GM19372 (cell line): ENCODE data around the gene DMXL2.
A peak's percentile ranks its signal among the peaks of the same experiment; 100 is the strongest.
"Not testable (repeated sequence)": the region's sequence is repeated elsewhere in the genome, so short reads cannot be mapped to it uniquely, and the experiment has no call there.

Experiments used
- ATAC-seq: cut with Tn5 transposase; IDR thresholded peaks from one replicate; pipeline ENCODE4 v1.9.1; 2021; ENCODE audit warnings: mild to moderate bottlenecking, low read depth, moderate library complexity; ENCODE audit not compliant: unreplicated experiment

The DMXL2 gene, protein sequence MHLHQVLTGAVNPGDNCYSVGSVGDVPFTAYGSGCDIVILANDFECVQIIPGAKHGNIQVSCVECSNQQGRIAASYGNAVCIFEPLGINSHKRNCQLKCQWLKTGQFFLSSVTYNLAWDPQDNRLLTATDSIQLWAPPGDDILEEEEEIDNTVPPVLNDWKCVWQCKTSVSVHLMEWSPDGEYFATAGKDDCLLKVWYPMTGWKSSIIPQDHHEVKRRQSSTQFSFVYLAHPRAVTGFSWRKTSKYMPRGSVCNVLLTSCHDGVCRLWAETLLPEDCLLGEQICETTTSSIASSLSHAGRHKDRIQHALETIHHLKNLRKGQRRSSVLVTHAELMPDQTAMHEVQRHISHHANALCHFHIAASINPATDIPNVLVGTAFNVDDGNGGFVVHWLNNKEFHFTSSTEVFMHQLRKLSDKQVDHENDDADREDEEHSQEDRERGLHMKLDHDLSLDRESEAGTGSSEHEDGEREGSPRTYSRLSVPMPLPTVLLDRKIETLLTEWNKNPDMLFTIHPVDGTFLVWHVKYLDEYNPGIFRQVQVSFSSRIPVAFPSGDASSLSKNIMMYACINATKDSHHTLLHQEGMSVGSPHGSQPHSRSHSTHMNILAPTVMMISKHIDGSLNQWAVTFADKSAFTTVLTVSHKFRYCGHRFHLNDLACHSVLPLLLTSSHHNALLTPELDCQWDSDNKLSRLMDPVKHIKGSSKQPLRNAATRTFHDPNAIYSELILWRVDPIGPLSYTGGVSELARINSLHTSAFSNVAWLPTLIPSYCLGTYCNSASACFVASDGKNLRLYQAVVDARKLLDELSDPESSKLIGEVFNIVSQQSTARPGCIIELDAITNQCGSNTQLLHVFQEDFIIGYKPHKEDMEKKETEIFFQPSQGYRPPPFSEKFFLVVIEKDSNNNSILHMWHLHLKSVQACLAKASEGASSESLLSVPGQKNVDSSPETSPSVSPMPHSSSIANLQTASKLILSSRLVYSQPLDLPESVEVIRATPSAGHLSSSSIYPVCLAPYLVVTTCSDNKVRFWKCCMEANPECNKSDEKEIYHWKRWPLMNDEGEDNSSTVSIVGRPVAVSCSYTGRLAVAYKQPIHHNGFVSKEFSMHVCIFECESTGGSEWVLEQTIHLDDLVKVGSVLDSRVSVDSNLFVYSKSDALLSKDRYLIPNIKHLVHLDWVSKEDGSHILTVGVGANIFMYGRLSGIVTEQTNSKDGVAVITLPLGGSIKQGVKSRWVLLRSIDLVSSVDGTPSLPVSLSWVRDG (N-terminal part only)

GRCh38 chr15:51622604-51623370 is at the start of gene DMXL2:
TSS of gene DMXL2 (minus strand) at chr15:51622771. CDS start at chr15:51622545, 226 bp downstream.
- peak; percentile 45 for ATAC-seq

DNA sequence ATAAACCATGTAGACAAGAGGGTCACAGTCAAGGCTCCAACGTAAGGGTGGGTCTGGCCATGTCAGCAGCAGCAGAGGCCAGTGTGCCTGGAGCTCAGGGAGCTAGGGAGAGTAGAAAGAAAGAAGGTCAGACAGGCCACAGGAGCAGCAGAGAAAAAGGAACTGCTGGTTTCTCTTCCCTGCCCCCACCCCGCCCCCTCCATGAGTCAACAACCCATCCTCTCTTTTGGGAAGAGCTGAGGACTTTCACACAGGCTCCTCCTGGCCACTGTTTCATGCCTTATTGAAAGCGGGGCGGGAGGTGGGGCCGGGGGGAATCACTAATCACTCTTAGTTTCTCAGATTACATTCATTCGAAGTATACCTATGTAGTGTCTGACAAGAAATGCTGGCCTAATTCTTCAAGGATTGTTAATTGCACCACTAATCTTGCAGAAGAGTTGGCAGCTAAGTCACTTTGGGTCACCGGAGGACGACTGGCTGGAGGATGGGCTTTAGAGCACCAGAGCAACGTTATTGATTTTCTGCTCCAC is 49.6 kb upstream of the DMXL2 start:
- ATAC-seq, result no peak

DNA sequence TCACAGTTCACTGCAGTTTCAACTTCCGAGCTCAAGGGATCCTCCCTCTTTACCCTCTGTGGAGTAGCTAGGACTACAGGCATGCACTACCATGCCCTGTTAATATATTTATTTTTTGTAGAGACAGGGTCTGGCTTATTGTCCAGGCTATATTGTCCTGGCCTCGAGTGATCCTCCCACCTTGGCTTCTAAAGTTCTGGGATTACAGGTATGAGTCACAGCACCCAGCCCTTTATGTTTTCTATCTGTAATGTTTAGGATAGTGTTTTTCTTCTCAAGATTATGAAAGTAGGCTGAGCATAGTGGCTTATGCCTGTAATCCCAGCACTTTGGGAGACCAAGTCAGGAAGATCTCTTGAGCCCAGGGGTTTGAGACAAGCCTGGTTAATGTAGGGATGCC is 46.8 kb upstream of the DMXL2 start:
- ATAC-seq, result no peak

DNA sequence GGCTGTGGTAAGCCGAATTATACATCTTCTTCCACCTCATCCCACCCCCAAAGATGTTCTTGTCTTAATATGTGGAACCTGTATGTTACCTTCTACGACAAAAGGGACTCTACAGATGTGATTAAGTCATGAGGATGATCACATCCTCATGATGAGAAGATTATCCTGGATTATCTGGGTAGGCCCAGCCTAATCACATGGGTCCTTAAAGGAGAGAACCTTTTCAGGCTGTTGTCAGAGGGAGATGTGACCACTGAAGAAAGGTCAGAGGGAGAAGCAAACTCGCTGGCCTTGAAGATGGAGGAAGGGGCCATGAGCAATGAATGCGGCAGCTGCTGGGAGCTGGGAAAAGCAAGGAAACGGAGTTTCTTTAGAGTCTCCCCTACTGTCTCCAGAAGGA is 45.9 kb upstream of the DMXL2 start:
- ATAC-seq, result no peak

DNA sequence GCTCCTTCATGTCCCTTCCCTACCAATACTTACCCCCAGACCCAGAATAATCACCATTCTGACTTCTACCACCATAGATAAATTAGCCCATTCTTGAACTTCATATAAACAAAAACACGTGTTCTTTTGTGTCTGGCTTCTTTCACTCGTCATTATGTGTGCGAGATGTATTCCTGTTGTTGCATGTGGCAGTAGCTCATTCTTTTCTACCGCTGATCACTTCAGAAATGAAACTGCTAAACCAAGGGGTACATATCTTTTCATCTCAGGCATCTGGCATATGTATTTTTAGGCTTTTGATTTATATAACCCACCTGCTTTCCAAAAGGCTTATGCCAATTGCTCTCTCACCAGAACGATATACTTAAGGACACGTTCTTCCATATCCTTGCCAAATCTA is 44.9 kb upstream of the DMXL2 start:
- ATAC-seq, result no peak

- no peak for ATAC-seq
These were observed 38.5 kb upstream of the DMXL2 start for GRCh38 chr15:51661072-51661471.

- no peak for ATAC-seq
These were observed 36.1 kb upstream of the DMXL2 start for GRCh38 chr15:51658664-51659063.

DNA sequence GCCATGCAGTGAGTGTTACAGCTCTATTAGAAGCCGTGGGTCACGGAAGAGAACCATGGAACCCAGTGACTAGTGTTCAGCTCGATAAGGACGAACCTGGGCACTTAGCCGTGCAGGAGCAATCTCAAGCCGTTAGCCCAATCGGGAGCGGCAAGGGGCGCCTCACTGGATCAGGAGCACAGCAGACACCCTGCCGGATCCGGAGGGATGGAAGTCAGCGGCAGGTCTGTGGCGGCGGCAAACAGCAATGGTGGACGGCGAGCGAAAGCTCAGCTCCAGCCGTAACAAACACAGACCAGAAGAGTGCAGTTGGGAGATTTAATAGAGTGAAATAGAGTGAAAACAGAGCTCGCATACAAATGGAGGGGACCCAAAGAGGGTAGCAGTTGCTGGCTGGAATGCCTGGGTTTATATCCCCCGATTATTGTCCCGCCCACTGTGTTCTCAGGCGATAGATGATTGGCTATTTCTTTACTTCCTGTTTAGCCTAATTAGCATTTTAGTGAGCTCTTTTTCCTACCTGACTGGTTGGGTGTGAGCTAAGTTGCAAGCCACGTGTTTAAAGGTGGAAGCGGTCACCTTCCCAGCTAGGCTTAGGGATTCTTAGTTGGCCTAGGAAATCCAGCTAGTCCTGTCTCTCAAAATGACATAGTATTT is 33.0 kb upstream of the DMXL2 start:
- ATAC-seq, result not testable (repeated sequence)

GRCh38 chr15:51652084-51652668 is 29.6 kb upstream of the DMXL2 start:
- ATAC-seq, result no peak

DNA sequence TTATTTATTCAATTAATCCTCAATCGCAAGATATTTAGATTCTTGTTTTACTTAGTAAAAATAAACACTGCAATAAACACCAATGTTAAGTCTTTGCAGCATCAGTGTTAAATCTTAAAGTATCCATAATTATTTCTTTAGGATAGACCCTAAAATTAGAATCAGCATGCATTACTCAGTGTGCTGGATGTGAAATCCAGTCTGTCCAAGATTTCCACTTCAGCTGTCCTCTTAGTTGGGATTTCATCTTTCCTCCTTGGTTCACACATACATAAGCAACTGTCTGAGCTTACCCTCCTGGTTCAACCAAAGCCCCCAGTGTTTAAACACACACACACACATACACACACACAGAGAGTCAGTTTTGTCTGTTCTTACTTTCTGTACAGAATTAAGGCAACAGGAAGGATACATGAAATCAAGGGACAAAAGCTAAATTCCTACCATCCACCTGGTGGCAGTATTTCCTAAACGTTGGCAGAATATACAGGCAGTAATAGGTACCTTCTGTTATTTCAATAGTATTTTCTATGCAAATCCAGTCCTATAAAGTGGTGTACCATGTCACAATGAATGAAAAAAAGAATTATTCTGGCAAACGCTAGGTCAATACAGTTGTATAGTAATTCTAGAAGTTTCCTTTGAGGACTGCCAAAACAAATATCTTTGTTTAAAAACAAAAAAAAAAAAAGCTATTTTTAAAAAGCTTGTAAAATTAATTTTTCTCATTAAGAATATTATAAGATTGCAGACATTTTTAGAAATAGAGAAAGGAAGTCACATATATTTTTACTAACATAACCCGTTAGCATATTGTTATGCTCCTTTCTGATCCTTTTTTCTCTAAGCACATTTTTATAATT is 27.3 kb upstream of the DMXL2 start:
- no peak for ATAC-seq

- ATAC-seq, result not testable (repeated sequence)
These were observed 26.1 kb upstream of the DMXL2 start for GRCh38 chr15:51648643-51649042.

DNA sequence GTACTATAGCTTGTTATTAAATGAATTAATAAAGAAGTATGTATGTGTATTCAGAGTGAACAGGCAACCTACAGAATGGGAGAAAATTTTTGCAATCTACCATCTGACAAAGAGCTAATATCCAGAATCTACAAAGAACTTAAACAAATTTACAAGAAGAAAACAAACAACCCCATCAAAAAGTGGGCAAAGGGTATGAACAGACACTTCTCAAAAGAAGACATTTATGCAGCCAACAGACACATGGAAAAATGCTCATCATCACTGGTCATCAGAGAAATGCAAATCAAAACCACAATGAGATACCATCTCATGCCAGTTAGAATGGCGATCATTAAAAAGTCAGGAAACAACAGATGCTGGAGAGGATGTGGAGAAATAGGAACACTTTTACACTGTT is 25.5 kb upstream of the DMXL2 start:
- not testable (repeated sequence) for ATAC-seq

DNA sequence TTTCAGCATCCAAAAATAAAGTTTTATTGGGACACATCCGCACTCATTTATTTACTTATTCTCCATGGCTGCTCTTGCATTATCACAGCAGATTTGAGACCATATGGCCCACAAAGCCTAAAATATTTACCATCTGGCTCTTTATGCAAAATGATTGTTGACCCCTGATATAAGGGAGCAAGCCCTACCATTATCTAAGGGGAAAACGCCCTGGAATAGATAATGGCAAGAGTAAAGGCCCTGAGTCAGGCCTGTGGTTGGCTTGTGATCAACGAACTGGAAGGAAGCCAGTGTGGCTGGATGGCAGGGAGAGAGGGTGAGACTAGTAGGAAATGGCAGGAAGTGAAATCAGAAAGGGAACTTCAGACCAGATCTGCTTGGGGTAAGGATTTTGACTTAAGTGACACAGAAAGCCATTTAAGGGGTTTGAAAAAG is 24.6 kb upstream of the DMXL2 start:
- ATAC-seq, result no peak

GRCh38 chr15:51642696-51643095 is 20.1 kb upstream of the DMXL2 start:
- no peak for ATAC-seq

DNA sequence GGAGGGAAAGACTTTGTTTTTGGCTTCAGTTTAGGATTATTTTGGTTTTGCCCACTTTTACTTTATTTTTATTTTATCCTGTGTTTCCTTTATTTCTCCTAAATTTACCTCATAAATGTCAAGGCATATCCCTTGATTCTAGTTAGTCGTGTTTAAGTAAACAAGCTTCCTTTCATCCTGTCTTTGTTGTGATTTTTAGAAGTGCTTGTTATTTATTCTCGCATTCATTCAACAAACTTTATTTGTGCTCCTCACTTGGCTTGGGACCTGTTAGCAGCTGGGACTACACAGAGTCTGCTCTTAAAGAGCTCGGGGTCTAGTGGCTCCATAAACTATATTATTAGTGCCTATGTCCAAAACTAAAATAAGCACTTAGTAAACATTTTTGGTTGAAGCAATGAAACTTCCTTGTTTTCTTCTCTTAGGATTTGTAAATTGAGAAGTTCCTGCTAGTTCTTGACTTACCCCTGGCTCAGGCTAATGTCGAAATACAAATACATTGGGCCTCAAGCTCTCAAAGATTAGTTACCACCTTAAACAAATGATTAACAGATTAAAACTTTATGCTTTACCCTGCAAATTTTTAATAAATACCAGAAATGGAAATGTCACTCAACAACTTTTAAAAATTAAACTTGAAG is 19.0 kb upstream of the DMXL2 start:
- ATAC-seq, result no peak

DNA sequence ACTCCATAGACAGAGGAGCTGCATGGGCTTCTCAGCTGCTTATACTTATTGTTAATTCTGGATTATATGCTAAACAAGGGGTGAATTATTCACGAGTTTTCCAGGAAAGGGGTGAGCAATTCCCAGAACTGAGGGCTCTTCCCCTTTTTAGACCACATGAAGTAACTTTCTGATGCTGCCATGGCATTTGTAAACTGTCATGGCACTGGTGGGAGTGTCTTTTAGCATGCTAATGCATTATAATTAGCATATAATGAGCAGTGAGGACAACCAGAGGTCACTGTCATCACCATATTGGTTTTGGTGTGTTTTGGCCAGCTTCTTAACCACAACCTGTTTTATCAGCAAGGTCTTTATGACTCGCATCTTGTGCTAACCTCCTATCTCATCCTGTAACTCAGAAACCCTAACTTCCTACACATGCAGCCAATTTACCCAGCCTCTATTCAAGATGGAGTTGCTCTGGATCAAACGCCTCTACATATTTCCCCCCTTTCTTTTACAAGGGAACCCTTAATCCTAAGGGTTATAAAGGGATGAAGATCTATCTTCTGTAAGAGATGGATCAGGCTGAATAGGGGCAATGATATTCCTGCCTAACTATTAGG is 12.1 kb upstream of the DMXL2 start:
- ATAC-seq, result no peak

DNA sequence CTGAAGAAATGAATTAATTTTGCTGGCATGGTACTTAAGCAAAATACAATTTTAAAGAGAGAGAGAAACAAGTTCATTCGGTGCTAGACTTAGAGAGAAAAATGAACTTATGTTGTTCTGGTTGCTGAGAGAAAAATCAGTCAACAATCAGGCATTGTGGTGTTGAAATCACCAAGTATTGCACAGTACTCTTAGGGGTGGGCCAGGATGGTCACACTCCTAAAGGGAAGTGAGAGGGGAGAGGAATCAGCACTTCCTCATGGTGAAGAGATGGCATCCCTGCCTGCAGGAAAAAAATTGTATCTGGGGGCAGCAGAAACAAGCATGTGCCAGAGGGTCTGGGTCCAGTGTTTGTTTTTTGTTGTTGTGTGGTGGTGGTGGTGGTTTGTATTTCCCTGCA is 7.0 kb upstream of the DMXL2 start:
- no peak for ATAC-seq
